NCI-H524 treated with DMSO at 0.1 percent for 48 hours (cell line): ENCODE measurements around the gene FAM177A1.

Experiments
- DNase-seq: peaks from one replicate; lab custom pipeline; 2025; lab: John Stamatoyannopoulos, UW

The FAM177A1 gene

GRCh38 chr14:35123388-35123703, 77.3 kb downstream of the FAM177A1 start:
- DNase-seq = no peak

- DNase-seq = no peak
Measured at GRCh38 chr14:35124127-35124526, 78.1 kb downstream of the FAM177A1 start.
